Astrocyte (in vitro differentiated cells and primary cell): ENCODE results near the gene SIRT3. TPM values are rescaled to one million over a fixed set of nuclear protein-coding genes. Genes with fewer than 3 reads are reported as not detected.

Source experiments
- DNase-seq: peaks from one replicate; pipeline ENCODE4 v3.0.0-alpha.2; 2010; ENCODE audit warnings: low read depth
- FAIRE-seq: peaks from 2 replicates; lab custom pipeline; 2011; peaks lifted over from hg19 to GRCh38; lab: Jason Lieb, UNC
- H2AFZ ChIP-seq: 2 replicates; pipeline ENCODE4 v1.6.0; 2012; ENCODE audit warnings: low read depth, low read length, inconsistent platforms
- H3K27ac ChIP-seq: 2 replicates; pipeline ENCODE4 v1.5.1; 2011; ENCODE audit warnings: low read depth, low read length, inconsistent platforms
- H3K27me3 ChIP-seq: 2 replicates; pipeline ENCODE4 v1.6.0; 2011; ENCODE audit warnings: low read length, inconsistent platforms; ENCODE audit not compliant: insufficient read depth
- H3K36me3 ChIP-seq: 2 replicates; pipeline ENCODE4 v1.5.1; 2011; ENCODE audit warnings: low read length, inconsistent platforms; ENCODE audit not compliant: insufficient read depth
- H3K4me1 ChIP-seq: 2 replicates; pipeline ENCODE4 v1.5.1; 2011; ENCODE audit warnings: low read length, inconsistent platforms; ENCODE audit not compliant: insufficient read depth
- H3K4me2 ChIP-seq: 2 replicates; pipeline ENCODE4 v1.6.0; 2012; ENCODE audit warnings: low read length, inconsistent platforms
- H3K4me3 ChIP-seq: 2 replicates; pipeline ENCODE4 v1.5.1; 2011; ENCODE audit warnings: low read depth, mild to moderate bottlenecking, low read length, inconsistent platforms; ENCODE audit not compliant: insufficient read depth
- H3K79me2 ChIP-seq: 2 replicates; pipeline ENCODE4 v1.6.0; 2012; ENCODE audit warnings: mild to moderate bottlenecking, low read length, inconsistent platforms; ENCODE audit not compliant: insufficient read depth
- H3K9ac ChIP-seq: 2 replicates; pipeline ENCODE4 v1.6.0; 2012; ENCODE audit warnings: mild to moderate bottlenecking, low read length, inconsistent platforms
- H3K9me3 ChIP-seq: 2 replicates; pipeline ENCODE4 v1.5.1; 2012; ENCODE audit warnings: low read depth, mild to moderate bottlenecking, low read length, inconsistent platforms; ENCODE audit not compliant: insufficient read depth
- H4K20me1 ChIP-seq: 2 replicates; pipeline ENCODE4 v1.6.0; 2012; ENCODE audit warnings: low read length, inconsistent platforms; ENCODE audit not compliant: insufficient read depth
- H3K27ac Mint-ChIP-seq: one replicate; pipeline ENCODE4 v1.8.0; 2021; ENCODE audit warnings: mild to moderate bottlenecking, mixed read lengths; ENCODE audit not compliant: unreplicated experiment
- H3K27me3 Mint-ChIP-seq: one replicate; pipeline ENCODE4 v1.8.0; 2021; ENCODE audit warnings: low read depth, mixed read lengths; ENCODE audit not compliant: unreplicated experiment
- H3K36me3 Mint-ChIP-seq: one replicate; pipeline ENCODE4 v1.8.0; 2021; ENCODE audit warnings: low read depth, mixed read lengths; ENCODE audit not compliant: unreplicated experiment
- H3K4me1 Mint-ChIP-seq: one replicate; pipeline ENCODE4 v1.8.0; 2021; ENCODE audit warnings: low read depth, mixed read lengths; ENCODE audit not compliant: unreplicated experiment
- H3K4me3 Mint-ChIP-seq: one replicate; pipeline ENCODE4 v1.8.0; 2021; ENCODE audit warnings: mild to moderate bottlenecking, moderate library complexity, mixed read lengths; ENCODE audit not compliant: unreplicated experiment
- H3K9me3 Mint-ChIP-seq: one replicate; pipeline ENCODE4 v1.8.0; 2021; ENCODE audit warnings: mild to moderate bottlenecking, mixed read lengths; ENCODE audit not compliant: unreplicated experiment
- CTCF ChIP-seq: IDR thresholded peaks from 2 replicates; pipeline ENCODE4 v1.5.1; 2011; ENCODE audit warnings: low read depth, mild to moderate bottlenecking, inconsistent platforms, low read length, moderate library complexity; ENCODE audit not compliant: insufficient read depth
- EZH2 ChIP-seq: IDR thresholded peaks from 2 replicates; pipeline ENCODE4 v1.6.1; 2012; ENCODE audit warnings: mild to moderate bottlenecking, low read length, inconsistent platforms; ENCODE audit not compliant: insufficient read depth
- total RNA-seq: library from RNA; stranded (reverse); gene quantifications from 2 replicates; pipeline ENCODE4 v1.2.1, GENCODE V29; 2021

Gene SIRT3
- total RNA-seq, 1 donor from 2014 or later: 10.9 TPM

- H4K20me1 ChIP-seq: peaks cover 76% of the 10 kb centered on the region
- H3K27ac ChIP-seq: no peak overlapping the region
- H3K27me3 ChIP-seq: no peaks in the 10 kb centered on the region
- Mint-ChIP-seq H3K36me3 (peaks cover 23% of the 10 kb centered on the region), H3K27me3 (no peaks in the 10 kb centered on the region), H3K4me3 (peak overlapping the region; percentile 99), H3K9me3 (no peaks in the 10 kb centered on the region), H3K4me1 (peaks cover 42% of the 10 kb centered on the region), H3K27ac (peak overlapping the region; percentile 87)
- peaks cover 22% of the 10 kb centered on the region for H3K4me1 ChIP-seq
- H3K4me3 ChIP-seq: no peak overlapping the region
- DNase-seq (no peak), FAIRE-seq (no peak)
- no peaks in the 10 kb centered on the region for H3K9me3 ChIP-seq
- H3K4me2 ChIP-seq: peak overlapping the region; percentile 97
- H3K9ac ChIP-seq: peak overlapping the region; percentile 97
- H3K79me2 ChIP-seq: peaks cover 67% of the 10 kb centered on the region
- TF ChIP-seq CTCF (no peak), EZH2 (no peak)
- H2AFZ ChIP-seq: no peak overlapping the region
- H3K36me3 ChIP-seq: peaks cover 50% of the 10 kb centered on the region
Measured at GRCh38 chr11:211295-211694, 24.8 kb downstream of the SIRT3 start.

GRCh38 chr11:210803-211180 lies 25.4 kb downstream of the SIRT3 start:
- DNase-seq: no peak
- no peak overlapping the region for H2AFZ ChIP-seq
- H3K4me3 ChIP-seq: peak overlapping the region; percentile 86
- Mint-ChIP-seq H3K36me3 (peaks cover 22% of the 10 kb centered on the region), H3K9me3 (no peaks in the 10 kb centered on the region), H3K27ac (peak overlapping the region; percentile 100), H3K4me1 (peaks cover 41% of the 10 kb centered on the region), H3K27me3 (no peaks in the 10 kb centered on the region), H3K4me3 (peak overlapping the region; percentile 99)
- peaks cover 77% of the 10 kb centered on the region for H4K20me1 ChIP-seq
- H3K9ac ChIP-seq: peak overlapping the region; percentile 97
- no peaks in the 10 kb centered on the region for H3K27me3 ChIP-seq
- H3K79me2 ChIP-seq: peaks cover 72% of the 10 kb centered on the region
- TF ChIP-seq CTCF (no peak), EZH2 (no peak)
- peaks cover 27% of the 10 kb centered on the region for H3K4me1 ChIP-seq
- peak overlapping the region; percentile 94 for H3K27ac ChIP-seq
- no peaks in the 10 kb centered on the region for H3K9me3 ChIP-seq
- H3K4me2 ChIP-seq: peak overlapping the region; percentile 97
- peaks cover 48% of the 10 kb centered on the region for H3K36me3 ChIP-seq
- no peak for FAIRE-seq

GRCh38 chr11:210122-210802 lies 25.9 kb downstream of the SIRT3 start:
- FAIRE-seq (no peak), DNase-seq (peak; percentile 77)
- peak overlapping the region; percentile 97 for H3K4me2 ChIP-seq
- H2AFZ ChIP-seq: no peak overlapping the region
- TF ChIP-seq EZH2 (no peak), CTCF (no peak)
- Mint-ChIP-seq H3K4me1 (peaks cover 40% of the 10 kb centered on the region), H3K27me3 (no peaks in the 10 kb centered on the region), H3K36me3 (peaks cover 26% of the 10 kb centered on the region), H3K9me3 (no peaks in the 10 kb centered on the region), H3K4me3 (peak overlapping the region; percentile 99), H3K27ac (peak overlapping the region; percentile 100)
- no peaks in the 10 kb centered on the region for H3K27me3 ChIP-seq
- H3K79me2 ChIP-seq: peaks cover 78% of the 10 kb centered on the region
- no peaks in the 10 kb centered on the region for H3K9me3 ChIP-seq
- H3K27ac ChIP-seq: peak overlapping the region; percentile 94
- peaks cover 77% of the 10 kb centered on the region for H4K20me1 ChIP-seq
- H3K9ac ChIP-seq: peak overlapping the region; percentile 97
- peaks cover 44% of the 10 kb centered on the region for H3K36me3 ChIP-seq
- peaks cover 33% of the 10 kb centered on the region for H3K4me1 ChIP-seq
- peak overlapping the region; percentile 86 for H3K4me3 ChIP-seq
